Astrocyte (in vitro differentiated cells and primary cell): ENCODE data around the gene CRYL1. TPM values are rescaled to one million over a fixed set of nuclear protein-coding genes. Genes with fewer than 3 reads are reported as not detected.
A peak's percentile ranks its signal among the peaks of the same experiment; 100 is the strongest.

Experiments used
- DNase-seq: peaks from one replicate; pipeline ENCODE4 v3.0.0-alpha.2; 2010; ENCODE audit warnings: low read depth
- FAIRE-seq: peaks from 2 replicates; lab custom pipeline; 2011; peaks lifted over from hg19 to GRCh38; lab: Jason Lieb, UNC
- H2AFZ ChIP-seq: 2 replicates; pipeline ENCODE4 v1.6.0; 2012; ENCODE audit warnings: low read depth, low read length, inconsistent platforms
- H3K27ac ChIP-seq: 2 replicates; pipeline ENCODE4 v1.5.1; 2011; ENCODE audit warnings: low read depth, low read length, inconsistent platforms
- H3K27me3 ChIP-seq: 2 replicates; pipeline ENCODE4 v1.6.0; 2011; ENCODE audit warnings: low read length, inconsistent platforms; ENCODE audit not compliant: insufficient read depth
- H3K36me3 ChIP-seq: 2 replicates; pipeline ENCODE4 v1.5.1; 2011; ENCODE audit warnings: low read length, inconsistent platforms; ENCODE audit not compliant: insufficient read depth
- H3K4me1 ChIP-seq: 2 replicates; pipeline ENCODE4 v1.5.1; 2011; ENCODE audit warnings: low read length, inconsistent platforms; ENCODE audit not compliant: insufficient read depth
- H3K4me2 ChIP-seq: 2 replicates; pipeline ENCODE4 v1.6.0; 2012; ENCODE audit warnings: low read length, inconsistent platforms
- H3K4me3 ChIP-seq: 2 replicates; pipeline ENCODE4 v1.5.1; 2011; ENCODE audit warnings: low read depth, mild to moderate bottlenecking, low read length, inconsistent platforms; ENCODE audit not compliant: insufficient read depth
- H3K79me2 ChIP-seq: 2 replicates; pipeline ENCODE4 v1.6.0; 2012; ENCODE audit warnings: mild to moderate bottlenecking, low read length, inconsistent platforms; ENCODE audit not compliant: insufficient read depth
- H3K9ac ChIP-seq: 2 replicates; pipeline ENCODE4 v1.6.0; 2012; ENCODE audit warnings: mild to moderate bottlenecking, low read length, inconsistent platforms
- H3K9me3 ChIP-seq: 2 replicates; pipeline ENCODE4 v1.5.1; 2012; ENCODE audit warnings: low read depth, mild to moderate bottlenecking, low read length, inconsistent platforms; ENCODE audit not compliant: insufficient read depth
- H4K20me1 ChIP-seq: 2 replicates; pipeline ENCODE4 v1.6.0; 2012; ENCODE audit warnings: low read length, inconsistent platforms; ENCODE audit not compliant: insufficient read depth
- H3K27ac Mint-ChIP-seq: one replicate; pipeline ENCODE4 v1.8.0; 2021; ENCODE audit warnings: mild to moderate bottlenecking, mixed read lengths; ENCODE audit not compliant: unreplicated experiment
- H3K27me3 Mint-ChIP-seq: one replicate; pipeline ENCODE4 v1.8.0; 2021; ENCODE audit warnings: low read depth, mixed read lengths; ENCODE audit not compliant: unreplicated experiment
- H3K36me3 Mint-ChIP-seq: one replicate; pipeline ENCODE4 v1.8.0; 2021; ENCODE audit warnings: low read depth, mixed read lengths; ENCODE audit not compliant: unreplicated experiment
- H3K4me1 Mint-ChIP-seq: one replicate; pipeline ENCODE4 v1.8.0; 2021; ENCODE audit warnings: low read depth, mixed read lengths; ENCODE audit not compliant: unreplicated experiment
- H3K4me3 Mint-ChIP-seq: one replicate; pipeline ENCODE4 v1.8.0; 2021; ENCODE audit warnings: mild to moderate bottlenecking, moderate library complexity, mixed read lengths; ENCODE audit not compliant: unreplicated experiment
- H3K9me3 Mint-ChIP-seq: one replicate; pipeline ENCODE4 v1.8.0; 2021; ENCODE audit warnings: mild to moderate bottlenecking, mixed read lengths; ENCODE audit not compliant: unreplicated experiment
- CTCF ChIP-seq: IDR thresholded peaks from 2 replicates; pipeline ENCODE4 v1.5.1; 2011; ENCODE audit warnings: low read depth, mild to moderate bottlenecking, inconsistent platforms, low read length, moderate library complexity; ENCODE audit not compliant: insufficient read depth
- EZH2 ChIP-seq: IDR thresholded peaks from 2 replicates; pipeline ENCODE4 v1.6.1; 2012; ENCODE audit warnings: mild to moderate bottlenecking, low read length, inconsistent platforms; ENCODE audit not compliant: insufficient read depth
- total RNA-seq: library from RNA; stranded (reverse); gene quantifications from 2 replicates; pipeline ENCODE4 v1.2.1, GENCODE V29; 2021

Gene CRYL1
- total RNA-seq, 1 donor from 2014 or later = 3.7 TPM

GRCh38 chr13:20494656-20495055, 31.0 kb downstream of the CRYL1 start:
- Mint-ChIP-seq H3K27me3 (peaks cover 4% of the 10 kb centered on the region), H3K4me1 (peaks cover 5% of the 10 kb centered on the region), H3K4me3 (no peak overlapping the region), H3K9me3 (peaks cover 6% of the 10 kb centered on the region), H3K36me3 (no peaks in the 10 kb centered on the region), H3K27ac (no peak overlapping the region)
- H3K9ac ChIP-seq = no peak overlapping the region
- no peak overlapping the region for H3K27ac ChIP-seq
- H3K4me2 ChIP-seq = no peak overlapping the region
- no peak for TF ChIP-seq CTCF
- TF ChIP-seq EZH2 = no peak
- FAIRE-seq (no peak), DNase-seq (no peak)
- H3K4me1 ChIP-seq = no peaks in the 10 kb centered on the region
- H3K4me3 ChIP-seq = no peak overlapping the region
- H2AFZ ChIP-seq = no peak overlapping the region
- no peaks in the 10 kb centered on the region for H3K9me3 ChIP-seq
- no peaks in the 10 kb centered on the region for H3K27me3 ChIP-seq
- H3K79me2 ChIP-seq = no peaks in the 10 kb centered on the region
- no peaks in the 10 kb centered on the region for H3K36me3 ChIP-seq
- H4K20me1 ChIP-seq = no peaks in the 10 kb centered on the region

DNA sequence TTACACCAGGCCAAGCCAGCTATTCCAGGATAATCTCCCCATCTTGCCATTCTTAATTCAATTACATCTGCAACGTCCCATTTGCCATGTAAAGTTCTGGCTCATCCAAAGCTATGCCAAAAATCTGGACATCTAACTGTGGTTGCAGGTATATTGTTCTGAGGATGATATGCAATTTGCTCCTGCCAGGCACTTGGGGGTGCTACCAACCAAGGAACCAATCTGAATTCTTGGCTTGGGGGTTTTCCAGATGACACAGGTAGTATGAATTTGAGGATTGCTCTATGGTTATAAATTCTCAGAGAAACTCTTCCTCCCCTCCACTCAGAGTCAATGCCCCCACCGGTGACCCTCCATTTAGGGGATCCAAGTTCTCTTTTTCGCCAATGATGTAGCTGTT, 33.0 kb downstream of the CRYL1 start:
- TF ChIP-seq CTCF (peak; percentile 56), EZH2 (no peak)
- H3K36me3 ChIP-seq = no peaks in the 10 kb centered on the region

DNA sequence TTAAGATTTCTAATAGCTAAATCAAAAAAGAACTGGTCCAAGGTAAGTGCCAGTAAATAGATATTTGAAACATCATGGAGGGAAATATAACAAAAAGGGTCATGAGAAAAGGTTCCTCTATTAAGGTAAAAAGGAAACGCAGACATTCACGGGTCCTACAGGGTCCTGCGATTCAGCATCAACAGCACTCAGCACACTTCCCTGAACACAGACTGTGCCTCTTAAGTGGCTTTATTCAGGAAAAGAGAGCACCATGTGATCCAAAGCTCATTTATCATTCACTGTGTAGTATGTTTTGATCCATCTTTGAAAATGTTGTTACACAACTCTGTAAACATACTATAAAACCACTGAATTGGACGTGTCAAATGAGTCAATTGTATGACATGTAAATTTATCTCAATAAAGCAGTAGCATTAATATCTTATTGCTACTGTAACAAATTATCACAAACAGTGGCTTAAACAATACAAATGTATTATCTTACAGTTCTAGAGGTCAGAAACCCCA, 33.7 kb downstream of the CRYL1 start:
- Mint-ChIP-seq H3K36me3 (no peaks in the 10 kb centered on the region), H3K27ac (no peak overlapping the region), H3K27me3 (peaks cover 7% of the 10 kb centered on the region), H3K4me3 (no peak overlapping the region), H3K9me3 (no peaks in the 10 kb centered on the region), H3K4me1 (peaks cover 5% of the 10 kb centered on the region)
- H3K4me1 ChIP-seq = no peaks in the 10 kb centered on the region
- no peaks in the 10 kb centered on the region for H3K9me3 ChIP-seq
- H3K9ac ChIP-seq = no peak overlapping the region
- DNase-seq = no peak
- no peaks in the 10 kb centered on the region for H3K79me2 ChIP-seq
- H3K27ac ChIP-seq = no peak overlapping the region
- no peaks in the 10 kb centered on the region for H3K36me3 ChIP-seq
- H3K4me3 ChIP-seq = no peak overlapping the region
- no peaks in the 10 kb centered on the region for H4K20me1 ChIP-seq
- no peaks in the 10 kb centered on the region for H3K27me3 ChIP-seq
- no peak for FAIRE-seq
- H2AFZ ChIP-seq = no peak overlapping the region
- no peak overlapping the region for H3K4me2 ChIP-seq
- TF ChIP-seq EZH2 (no peak), CTCF (no peak)

More for the DNA sequence above, 33.0 kb downstream of the CRYL1 start:
- H2AFZ ChIP-seq = no peak overlapping the region
- no peak overlapping the region for H3K9ac ChIP-seq
- Mint-ChIP-seq H3K36me3 (no peaks in the 10 kb centered on the region), H3K4me3 (no peak overlapping the region), H3K9me3 (no peaks in the 10 kb centered on the region), H3K4me1 (peaks cover 5% of the 10 kb centered on the region), H3K27ac (no peak overlapping the region), H3K27me3 (peaks cover 7% of the 10 kb centered on the region)
- no peak overlapping the region for H3K27ac ChIP-seq
- no peaks in the 10 kb centered on the region for H4K20me1 ChIP-seq
- no peaks in the 10 kb centered on the region for H3K9me3 ChIP-seq
- H3K4me1 ChIP-seq = no peaks in the 10 kb centered on the region
- no peak overlapping the region for H3K4me2 ChIP-seq
- no peak for FAIRE-seq
- peak; percentile 29 for DNase-seq
- H3K79me2 ChIP-seq = no peaks in the 10 kb centered on the region
- H3K27me3 ChIP-seq = no peaks in the 10 kb centered on the region
- no peak overlapping the region for H3K4me3 ChIP-seq
